CD4-positive, alpha-beta T cell treated with Interleukin-15 for 1 hour (primary cell): ENCODE measurements around the gene CAMK1D.
"Not testable (repeated sequence)": the region's sequence is repeated elsewhere in the genome, so short reads cannot be mapped to it uniquely, and the experiment has no call there.

ENCODE experiments used
- DNase-seq: peaks from one replicate; pipeline ENCODE4 v3.0.0-alpha.2; 2020

CAMK1D gene

DNA sequence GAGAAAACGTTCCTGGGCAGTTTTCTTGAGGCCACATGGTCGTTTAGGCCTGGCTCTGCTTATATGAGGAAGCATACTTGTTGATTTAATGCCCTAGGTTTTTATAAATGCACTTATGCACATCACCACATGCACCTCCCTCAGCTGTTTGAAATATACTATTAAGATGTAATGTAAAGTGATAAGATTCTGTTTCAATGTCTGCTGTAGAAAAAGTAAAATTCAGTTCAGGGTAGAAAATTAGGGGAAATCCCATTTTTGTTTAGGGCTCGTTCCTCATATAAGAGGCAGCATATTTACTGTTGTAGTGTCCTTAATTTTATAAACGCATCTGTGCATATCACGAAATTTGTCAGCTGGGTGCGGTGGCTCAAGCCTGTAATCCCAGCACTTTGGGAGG, 7.8 kb upstream of the CAMK1D start:
- DNase-seq: no peak

DNA sequence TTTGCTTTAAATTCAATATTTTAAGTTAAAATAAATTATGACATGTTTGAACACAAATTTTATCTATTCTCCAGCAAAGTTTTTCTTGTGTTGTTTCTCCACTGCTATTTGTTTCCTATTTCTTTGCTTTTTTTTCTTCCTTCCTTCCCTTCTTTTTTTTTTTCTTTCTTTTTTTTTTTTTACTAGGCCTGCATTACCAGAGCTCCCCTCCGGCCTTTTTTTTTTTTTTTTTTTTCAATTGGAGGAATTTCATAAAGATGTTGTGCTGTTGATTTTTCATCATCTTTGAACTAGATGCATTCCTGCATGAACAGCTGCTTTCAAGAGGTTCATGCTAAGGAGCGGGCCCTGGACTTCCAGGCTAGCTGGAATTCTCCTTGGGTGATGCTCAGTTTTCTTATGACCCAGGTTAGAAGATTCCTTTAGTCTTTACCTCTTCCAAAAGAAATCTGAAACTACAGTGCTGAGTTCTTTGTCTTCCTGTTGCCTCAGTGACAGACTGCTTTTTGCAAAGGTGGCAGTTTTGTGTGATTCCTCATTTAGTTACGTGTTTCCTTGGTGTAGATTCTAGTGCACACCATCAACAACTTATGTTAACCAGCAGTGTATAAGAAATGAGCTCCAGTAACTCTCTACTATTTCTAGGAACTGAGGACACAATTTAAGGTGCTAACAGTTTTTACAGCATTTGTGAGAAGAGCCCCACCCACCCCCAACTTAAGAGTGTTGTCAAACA, 4.8 kb upstream of the CAMK1D start:
- no peak for DNase-seq

GRCh38 chr10:12346707-12347106, 2.6 kb upstream of the CAMK1D start:
- DNase-seq: no peak

DNA sequence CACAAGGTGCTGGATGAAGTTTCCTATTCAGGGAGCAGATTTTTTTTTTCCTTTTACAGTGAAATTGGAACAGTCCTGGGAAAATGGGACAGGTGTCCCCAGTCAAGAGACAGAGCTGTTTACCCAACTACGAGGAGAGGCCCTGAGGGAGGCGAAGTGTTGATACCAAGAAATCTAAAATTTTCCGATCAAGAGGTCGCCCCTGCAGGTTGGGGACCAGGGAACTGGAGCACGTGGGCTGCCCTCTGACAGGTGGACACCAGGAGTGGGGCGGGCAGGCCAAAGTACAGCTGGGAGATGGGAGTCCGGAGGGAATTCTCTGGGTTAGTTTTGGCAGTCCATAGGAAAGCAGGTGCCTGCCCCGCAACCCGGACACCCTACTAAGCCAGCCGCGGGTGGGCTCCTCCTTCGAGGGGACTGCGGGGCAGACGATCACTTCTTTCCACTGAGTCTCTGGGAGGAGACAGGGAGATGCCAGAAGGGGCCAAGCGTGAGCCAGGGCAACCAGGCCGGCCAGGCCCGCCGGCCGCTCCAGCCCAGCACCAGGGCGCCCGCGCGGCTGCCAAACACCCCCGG, 965 bp upstream of the CAMK1D start:
- DNase-seq: no peak

DNA sequence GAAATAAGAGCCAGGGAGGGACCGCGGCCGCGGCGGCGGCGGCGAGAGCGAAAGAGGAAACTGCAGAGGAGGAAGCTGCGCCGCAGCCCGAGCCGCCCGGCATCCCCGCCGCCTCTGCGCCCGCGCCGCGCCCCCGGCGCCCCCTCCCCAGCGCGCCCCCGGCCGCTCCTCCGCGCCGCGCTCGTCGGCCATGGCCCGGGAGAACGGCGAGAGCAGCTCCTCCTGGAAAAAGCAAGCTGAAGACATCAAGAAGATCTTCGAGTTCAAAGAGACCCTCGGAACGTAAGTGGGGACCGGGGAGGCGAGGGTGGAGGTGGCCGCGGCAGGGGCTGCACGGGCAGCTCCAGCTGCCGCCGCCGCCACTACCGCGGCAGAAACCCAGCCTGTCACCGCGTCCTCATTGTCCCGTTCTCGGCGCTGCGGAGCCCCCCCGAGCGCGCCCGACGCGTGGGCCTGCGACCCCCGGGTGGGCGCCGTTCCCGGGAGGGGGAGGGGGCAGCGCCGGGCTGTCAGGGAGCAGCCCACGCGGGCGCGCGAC, 351 bp downstream of the CAMK1D start:
- no peak for DNase-seq

- peak; percentile 60 for DNase-seq
Measured at GRCh38 chr10:12350167-12350872, 973 bp downstream of the CAMK1D start.

GRCh38 chr10:12350925-12351324, 1.6 kb downstream of the CAMK1D start:
- no peak for DNase-seq

DNA sequence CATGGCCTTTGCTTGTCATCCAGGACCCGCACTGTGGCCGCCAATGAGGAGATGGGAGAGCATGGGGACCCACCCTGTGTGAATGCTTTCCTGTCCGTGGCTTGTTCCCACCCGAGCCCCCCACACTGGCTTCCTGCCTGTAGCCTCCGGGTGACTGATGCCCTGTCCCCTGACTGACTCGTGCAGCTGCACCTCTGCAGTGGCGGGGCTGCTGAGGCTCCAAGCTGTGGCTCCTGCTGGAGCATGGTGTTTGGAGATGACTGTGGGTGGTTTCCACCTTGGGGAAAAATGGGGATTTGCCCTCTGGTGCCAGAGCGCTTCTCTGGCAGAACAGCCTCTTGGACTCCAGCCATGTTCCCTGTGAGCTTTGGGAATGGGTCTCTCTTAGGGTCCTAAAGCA, 2.1 kb downstream of the CAMK1D start:
- DNase-seq: no peak

DNA sequence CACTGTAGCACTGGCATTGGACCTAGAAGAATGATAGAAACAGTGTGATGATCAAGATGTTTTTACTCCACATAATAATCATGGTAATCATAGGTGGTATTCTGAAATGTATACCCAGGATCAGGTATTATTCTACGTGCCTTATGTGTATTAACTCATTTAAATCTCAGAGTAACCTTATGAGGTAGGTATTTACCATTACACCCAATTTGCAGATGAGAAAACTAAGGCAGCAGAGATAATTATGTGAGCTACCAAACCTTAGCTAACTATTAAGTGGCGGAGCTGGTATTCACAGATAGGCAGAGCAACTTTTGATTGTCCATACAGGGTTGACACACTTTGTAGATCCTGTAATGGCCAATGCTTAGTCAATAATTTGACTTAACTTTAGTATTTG, 2.5 kb downstream of the CAMK1D start:
- DNase-seq: no peak

- DNase-seq: no peak
Measured at GRCh38 chr10:12353399-12354242, 4.3 kb downstream of the CAMK1D start.

DNA sequence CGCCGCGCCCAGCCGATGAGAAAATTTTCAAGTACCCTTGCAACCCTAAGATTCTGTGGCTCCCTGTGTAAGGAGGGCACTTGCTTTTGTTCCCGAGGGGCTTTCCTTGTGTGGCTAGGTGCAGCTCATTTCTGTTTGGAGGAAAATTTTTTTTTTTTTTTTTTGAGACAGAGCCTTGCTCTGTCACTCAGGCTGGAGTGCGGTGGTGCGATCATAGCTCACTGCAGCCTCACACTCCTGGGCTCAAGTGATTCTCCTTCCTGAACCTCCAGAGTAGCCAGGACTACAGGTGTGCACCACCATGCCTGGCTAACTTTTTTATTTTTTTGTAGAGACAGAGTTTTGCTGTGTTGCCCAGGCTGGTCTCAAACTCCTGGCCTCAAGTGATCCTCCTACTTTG, 5.3 kb downstream of the CAMK1D start:
- DNase-seq: not testable (repeated sequence)

DNA sequence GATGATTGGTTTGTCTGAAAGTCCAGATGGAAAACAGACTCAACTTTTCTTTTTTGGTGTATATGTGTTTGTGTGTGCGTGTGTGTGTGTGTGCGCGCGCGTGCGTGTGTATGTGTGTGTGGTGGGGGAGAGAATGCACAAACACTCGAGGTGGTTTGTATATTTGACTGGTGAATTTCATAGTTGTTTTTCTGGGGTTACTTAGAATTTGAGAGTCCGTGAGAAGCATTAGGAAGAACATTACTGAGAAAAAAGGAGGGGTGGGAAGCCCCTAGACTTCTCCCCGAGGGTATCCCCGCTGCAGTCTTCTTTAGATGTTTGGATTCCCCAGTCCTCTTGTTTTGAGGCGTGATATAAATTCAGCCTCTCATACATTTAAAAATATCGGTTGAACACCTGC, 6.0 kb downstream of the CAMK1D start:
- no peak for DNase-seq

- no peak for DNase-seq
Measured at GRCh38 chr10:12357525-12358151, 8.3 kb downstream of the CAMK1D start.

DNA sequence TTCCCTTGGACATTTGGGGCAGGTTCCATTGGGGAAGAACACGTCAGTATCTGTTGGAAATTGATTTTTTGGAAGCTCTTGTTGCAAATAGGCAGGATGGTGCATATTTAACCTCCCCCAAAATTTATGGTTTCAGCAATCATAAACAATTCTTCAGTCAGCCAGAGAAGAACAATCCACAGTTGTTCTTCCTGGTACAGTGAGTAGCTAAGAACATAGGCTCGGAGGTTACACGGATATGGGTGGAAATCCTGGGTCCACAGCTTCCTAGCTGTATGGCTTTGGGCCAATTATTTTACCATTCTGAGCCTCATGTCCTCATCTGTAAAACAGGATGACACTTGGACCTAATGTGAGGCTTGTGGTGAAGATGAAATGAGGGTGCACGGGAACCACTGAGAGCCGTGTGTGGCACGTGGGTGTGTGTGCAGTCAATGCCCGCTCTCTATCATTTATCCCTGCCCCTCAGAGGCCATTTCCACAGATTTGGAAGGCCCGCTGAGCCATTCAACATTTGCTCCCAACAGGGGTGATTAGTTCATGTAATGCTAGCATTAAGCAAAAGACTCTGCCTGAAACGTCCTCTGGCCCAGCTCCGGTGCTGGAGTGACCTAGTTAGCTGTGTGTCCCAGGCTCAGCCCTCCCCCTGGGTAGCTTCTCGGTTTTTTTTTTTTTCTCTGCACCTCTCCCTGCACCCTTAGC, 9.7 kb downstream of the CAMK1D start:
- no peak for DNase-seq

GRCh38 chr10:12360461-12360860, 11.1 kb downstream of the CAMK1D start:
- no peak for DNase-seq

DNA sequence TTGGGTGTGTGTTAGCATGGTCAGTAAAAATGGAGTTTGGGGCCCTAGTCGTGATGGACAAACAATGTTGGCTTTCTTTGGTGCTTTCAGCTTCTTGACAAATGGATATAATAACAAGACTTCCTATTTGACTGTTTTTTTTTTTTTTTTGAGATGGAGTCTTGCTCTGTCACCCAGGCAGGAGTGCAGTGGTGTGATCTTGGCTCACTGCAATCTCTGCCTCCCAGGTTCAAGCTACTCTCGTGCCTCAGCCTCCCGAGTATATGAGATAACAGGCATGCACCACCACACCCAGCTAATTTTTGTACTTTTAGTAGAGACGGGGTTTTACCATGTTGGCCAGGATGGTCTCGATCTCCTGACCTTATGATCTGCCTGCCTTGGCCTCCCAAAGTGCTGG, 11.8 kb downstream of the CAMK1D start:
- DNase-seq: not testable (repeated sequence)

DNA sequence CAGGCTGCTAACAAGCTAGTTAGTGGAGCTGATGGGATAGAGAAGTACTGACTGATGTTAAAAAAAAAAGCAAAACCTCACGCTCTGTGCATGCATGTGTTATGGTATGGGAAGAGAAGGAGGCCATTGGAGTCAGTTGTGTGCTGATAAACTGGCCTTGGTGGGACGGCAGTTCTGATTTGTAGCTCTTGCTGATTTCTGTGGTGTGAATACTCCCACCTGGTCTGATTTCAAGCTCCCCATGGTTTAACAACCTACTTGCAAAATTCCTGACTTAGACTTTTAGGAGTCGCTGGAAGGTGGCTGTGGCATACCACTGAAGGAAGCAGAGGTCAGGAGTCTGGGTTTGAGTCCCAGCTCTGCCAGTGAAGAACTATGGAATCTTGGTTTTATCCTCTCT, 15.2 kb downstream of the CAMK1D start:
- DNase-seq: no peak

GRCh38 chr10:12367272-12367671, 17.9 kb downstream of the CAMK1D start:
- DNase-seq: no peak

GRCh38 chr10:12369982-12370381, 20.6 kb downstream of the CAMK1D start:
- no peak for DNase-seq

DNA sequence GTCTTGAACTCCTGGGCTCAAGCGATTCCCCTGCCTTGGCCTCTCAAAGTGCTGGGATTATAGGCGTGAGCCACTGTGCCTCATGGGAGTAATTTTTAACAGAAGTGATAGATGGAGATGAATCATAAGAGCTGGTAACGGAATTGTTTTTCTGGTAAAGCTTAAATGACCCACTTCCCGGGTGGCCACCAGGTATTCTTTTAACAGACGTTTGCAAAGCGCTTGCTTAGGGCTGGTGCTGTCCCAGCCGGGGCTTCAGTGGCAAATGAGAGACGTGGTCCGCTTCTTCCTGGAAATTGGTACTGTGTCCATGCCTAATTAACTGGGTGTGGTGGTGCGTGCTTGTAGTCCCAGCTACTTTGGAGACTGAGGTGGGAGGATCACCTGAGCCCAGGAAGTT, 23.5 kb downstream of the CAMK1D start:
- no peak for DNase-seq

DNA sequence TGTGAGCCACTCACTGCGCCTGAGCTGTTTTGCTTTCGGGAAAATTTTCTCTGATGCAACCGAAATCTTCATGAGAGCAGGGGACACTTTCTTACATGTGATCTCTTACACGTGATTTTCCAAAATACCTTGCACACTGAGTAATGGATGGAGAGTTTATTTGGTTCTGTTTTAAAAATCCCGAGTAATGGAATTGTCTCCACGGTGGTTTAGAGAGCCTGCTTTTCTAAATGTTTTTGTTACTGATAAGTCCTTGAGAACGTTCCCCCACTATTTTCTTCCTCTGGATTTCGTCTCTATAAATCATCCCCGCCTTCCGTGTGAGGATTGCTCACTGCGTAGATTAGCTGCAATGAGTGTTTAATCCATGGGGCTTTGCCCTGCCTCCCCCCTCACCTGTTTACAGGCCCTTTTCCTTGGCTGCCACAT, 25.7 kb downstream of the CAMK1D start:
- DNase-seq: no peak

- no peak for DNase-seq
Measured at GRCh38 chr10:12376211-12376610, 26.9 kb downstream of the CAMK1D start.
